ENCODE results near the gene PHACTR4.

PHACTR4 gene

DNA sequence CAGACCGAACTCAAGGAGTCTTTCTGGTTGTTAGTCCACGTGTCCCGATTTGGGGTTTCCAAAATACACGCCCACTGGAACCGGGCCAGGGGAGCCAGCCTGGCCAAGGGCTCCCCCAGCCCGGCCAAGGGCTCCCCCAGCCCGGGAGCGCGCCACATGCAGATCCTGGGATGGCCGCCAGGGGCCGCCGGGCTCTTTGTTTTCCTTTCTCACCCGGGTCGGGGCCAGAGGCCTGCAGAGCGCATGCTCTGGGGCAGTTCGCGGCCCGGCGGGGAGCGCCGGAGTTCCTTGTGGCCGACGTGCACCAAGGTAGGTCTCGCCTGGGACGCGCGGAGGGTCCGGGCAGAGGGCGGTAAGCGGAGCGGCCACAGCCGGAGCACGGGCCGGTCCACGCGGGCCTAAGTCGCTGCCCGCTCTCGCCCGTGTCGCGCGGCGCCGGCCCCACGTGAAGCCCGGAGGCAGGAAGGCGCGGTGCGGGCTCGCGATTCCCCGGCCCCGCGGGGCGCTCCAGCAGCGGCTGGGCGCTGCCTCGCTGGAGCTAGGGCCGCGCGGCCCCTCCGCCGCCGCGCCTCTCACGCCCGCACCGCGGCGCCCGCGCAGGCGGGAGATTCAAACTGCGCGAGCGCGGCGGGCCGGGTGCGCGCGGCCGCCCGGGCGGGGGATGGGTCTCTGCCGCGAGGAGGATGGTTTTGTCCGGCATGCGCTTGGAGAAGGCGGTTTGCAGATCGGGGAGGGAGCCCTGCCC, 148.6 kb downstream of the PHACTR4 start (continued):
- TF ChIP-seq ZNF660 (tag by site-specific recombination; IDR thresholded peaks at IDR 0.05) (peak; percentile 81), ZBTB48 (tag by site-specific recombination; IDR thresholded peaks at IDR 0.05) (peak; percentile 83), ZNF449 (tag by site-specific recombination; IDR thresholded peaks at IDR 0.05) (peak; percentile 76), ZNF16 (tag by site-specific recombination; IDR thresholded peaks at IDR 0.05; ENCODE audit: low read depth) (no peak), ZNF26 (tag by site-specific recombination; IDR thresholded peaks at IDR 0.05) (no peak), IKZF3 (tag by site-specific recombination; IDR thresholded peaks at IDR 0.05) (0 out of 2 replicates have a peak, but pooled peaks have one; percentile 1), ZNF2 (tag by site-specific recombination; IDR thresholded peaks at IDR 0.05) (no peak; the same call in none of the 2 replicates), ZFP37 (tag by site-specific recombination; IDR thresholded peaks at IDR 0.05) (no peak; the same call in 1 of the 2 replicates), PRDM6 (tag by site-specific recombination; IDR thresholded peaks at IDR 0.05) (no peak), CTCF (tag by site-specific recombination; IDR thresholded peaks at IDR 0.05) (peak; percentile 93), ZBTB44 (tag by site-specific recombination; IDR thresholded peaks at IDR 0.05) (peak; percentile 0; the same call in 1 of the 2 replicates), ZNF610 (tag by site-specific recombination; IDR thresholded peaks at IDR 0.05; ENCODE audit: borderline replicate concordance) (no peak; the same call in 1 of the 2 replicates), ZNF596 (tag by site-specific recombination; IDR thresholded peaks at IDR 0.05) (peak; percentile 14; the same call in 1 of the 2 replicates), KLF17 (tag by site-specific recombination; IDR thresholded peaks at IDR 0.05) (0 out of 2 replicates have a peak, but pooled peaks have one; percentile 35), GLI4 (tag by site-specific recombination; IDR thresholded peaks at IDR 0.05) (no peak), KLF9 (tag by site-specific recombination; IDR thresholded peaks at IDR 0.05; ENCODE audit: low read depth) (peak; percentile 61; the same call in 1 of the 2 replicates), GLIS2 (tag by site-specific recombination; IDR thresholded peaks at IDR 0.05) (peak; percentile 68; the same call in 1 of the 2 replicates), PRDM10 (tag by site-specific recombination; IDR thresholded peaks at IDR 0.05) (peak; percentile 80; the same call in 1 of the 2 replicates), BCL11B (tag by site-specific recombination; IDR thresholded peaks at IDR 0.05; ENCODE audit: low read depth) (peak; percentile 53; the same call in 1 of the 2 replicates), ZBTB10 (tag by site-specific recombination; IDR thresholded peaks at IDR 0.05) (peak; percentile 89), ZXDB (tag by site-specific recombination; IDR thresholded peaks at IDR 0.05) (peak; percentile 75), ZBTB8A (tag by site-specific recombination; IDR thresholded peaks at IDR 0.05) (peak; percentile 100)

All from HEK293 (cell line).